Kidney tubule cell (primary cell): ENCODE data around the gene MMP24.
A peak's percentile ranks its signal among the peaks of the same experiment; 100 is the strongest.
"Not testable (repeated sequence)": the region's sequence is repeated elsewhere in the genome, so short reads cannot be mapped to it uniquely, and the experiment has no call there.

Experiments
- DNase-seq: peaks from one replicate; pipeline ENCODE4 v3.0.0-alpha.2; 2018; ENCODE audit warnings: low spot score

Gene MMP24

DNA sequence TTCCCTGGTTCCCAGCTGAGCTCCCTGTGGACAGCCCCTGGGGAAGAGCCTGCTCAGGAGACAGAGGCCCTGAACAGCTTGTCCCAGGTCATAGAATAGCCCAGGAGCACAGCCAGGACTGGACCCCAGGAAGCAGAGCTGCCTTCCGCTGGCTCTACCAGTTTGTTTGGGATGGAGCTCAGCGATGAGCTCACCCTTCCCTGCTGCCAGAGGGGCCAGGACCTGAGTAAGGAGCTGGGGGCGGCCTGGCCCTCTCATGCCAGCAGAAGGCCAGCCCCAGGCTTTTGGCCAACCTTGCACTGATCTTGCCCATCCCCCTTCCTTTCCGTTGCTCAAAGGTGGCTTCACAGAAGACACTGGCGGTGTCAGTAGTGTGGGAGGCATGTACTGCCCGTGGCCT, 33.9 kb downstream of the MMP24 start:
- no peak for DNase-seq

DNA sequence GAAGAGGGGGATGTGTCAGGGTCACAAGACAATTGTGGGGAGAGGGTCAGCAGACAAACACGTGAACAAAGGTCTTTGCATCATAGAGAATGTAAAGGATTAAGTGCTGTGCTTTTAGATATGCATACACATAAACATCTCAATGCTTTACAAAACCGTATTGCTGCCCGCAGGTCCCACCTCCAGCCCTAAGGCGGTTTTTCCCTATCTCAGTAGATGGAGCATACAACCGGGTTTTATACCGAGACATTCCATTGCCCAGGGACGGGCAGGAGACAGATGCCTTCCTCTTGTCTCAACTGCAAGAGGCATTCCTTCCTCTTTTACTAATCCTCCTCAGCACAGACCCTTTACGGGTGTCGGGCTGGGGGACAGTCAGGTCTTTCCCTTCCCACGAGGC, 35.8 kb downstream of the MMP24 start:
- not testable (repeated sequence) for DNase-seq

DNA sequence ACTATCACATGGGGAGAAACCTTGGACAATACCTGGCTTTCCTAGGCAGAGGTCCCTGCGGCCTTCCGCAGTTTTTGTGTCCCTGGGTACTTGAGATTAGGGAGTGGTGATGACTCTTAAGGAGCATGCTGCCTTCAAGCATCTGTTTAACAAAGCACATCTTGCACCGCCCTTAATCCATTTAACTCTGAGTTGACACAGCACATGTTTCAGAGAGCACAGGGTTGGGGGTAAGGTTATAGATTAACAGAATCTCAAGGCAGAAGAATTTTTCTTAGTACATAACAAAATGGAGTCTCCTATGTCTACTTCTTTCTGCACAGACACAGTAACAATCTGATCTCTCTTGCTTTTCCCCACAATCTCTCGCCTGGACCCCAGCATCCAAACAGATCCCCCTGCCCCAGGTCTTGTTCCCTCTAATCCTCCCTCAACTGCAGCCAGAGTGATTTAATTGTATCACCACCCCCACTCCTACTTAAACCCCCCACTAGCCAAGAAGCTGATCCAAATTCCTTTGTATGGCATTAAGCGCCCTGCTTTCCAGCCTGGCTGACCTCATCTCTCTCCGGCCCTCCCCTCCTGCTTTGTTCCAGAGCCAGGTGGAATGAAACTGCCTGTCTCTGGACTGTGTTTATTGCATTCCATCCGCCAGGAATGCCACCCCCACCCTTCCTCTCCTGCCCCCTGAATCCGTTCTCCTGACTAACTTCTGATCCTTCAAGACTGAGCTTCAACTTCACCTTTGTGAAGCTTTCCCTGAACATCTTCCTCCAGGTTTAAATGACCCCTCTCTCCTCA, 36.4 kb downstream of the MMP24 start:
- peak; percentile 98 for DNase-seq

- DNase-seq, result peak; percentile 95
Observed at GRCh38 chr20:35263532-35264341, 37.2 kb downstream of the MMP24 start.

DNA sequence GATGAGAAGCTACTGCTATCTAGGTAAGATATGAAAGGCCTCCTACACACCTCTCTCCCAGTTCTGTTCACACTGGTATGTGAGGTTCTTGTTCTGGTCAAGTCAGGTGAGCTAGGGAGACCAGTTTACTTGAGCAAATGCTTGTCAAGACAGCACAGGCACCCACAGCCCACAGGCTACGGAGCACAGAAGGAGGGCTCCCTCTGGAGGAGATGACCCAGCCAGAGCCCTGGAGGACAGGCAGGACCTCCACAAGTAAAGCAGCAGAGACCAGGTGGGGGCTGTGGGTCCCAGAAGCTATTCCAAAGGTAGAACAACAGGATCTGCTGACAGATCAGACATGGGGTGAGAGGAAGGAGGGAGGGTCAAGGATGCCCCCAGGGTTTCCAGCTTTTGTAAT, 38.3 kb downstream of the MMP24 start:
- peak; percentile 83 for DNase-seq

- DNase-seq, result no peak
Observed at GRCh38 chr20:35267092-35267491, 40.6 kb downstream of the MMP24 start.

GRCh38 chr20:35269055-35269781, 42.7 kb downstream of the MMP24 start:
- peak; percentile 75 for DNase-seq

DNA sequence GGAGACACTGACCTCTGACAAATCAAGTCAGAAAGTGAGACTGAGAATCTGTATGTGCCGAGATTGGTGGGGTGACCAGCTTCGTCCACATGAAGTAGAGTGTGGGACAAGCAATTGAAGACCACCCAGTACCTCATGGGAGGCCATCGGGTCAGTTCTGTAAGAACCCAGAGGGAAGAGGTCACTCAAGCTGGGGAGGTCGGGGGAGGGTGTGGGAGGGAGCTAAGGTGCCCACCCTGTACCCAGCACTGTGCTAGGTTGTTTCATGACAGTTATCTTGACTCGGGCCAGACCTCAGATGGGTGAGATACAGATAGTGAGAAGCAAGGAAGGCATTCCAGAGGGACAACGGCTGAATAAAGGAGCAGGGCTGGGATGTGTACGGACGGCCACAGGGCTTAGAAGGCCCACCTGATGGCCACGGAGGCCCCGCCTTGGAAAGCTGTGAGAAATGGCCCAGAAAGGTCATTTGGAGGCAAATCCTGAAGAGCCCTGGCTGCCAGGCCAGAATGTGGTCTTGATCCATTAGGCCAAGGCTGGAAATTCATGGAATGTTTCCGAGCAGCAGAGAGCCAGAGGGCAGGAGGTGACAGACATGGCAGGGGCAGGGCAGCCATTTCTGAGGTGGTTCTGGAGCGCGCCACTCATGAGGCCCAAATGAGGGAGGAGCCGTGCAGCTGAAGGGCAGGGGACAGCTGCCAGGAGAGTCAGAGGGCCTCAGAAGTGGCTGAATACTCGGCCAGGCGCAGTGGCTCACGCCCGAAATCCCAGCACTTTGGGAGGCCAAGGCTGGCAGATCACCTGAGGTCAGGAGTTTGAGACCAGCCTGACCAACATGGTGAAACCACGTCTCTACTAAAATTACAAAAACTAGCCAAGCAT, 43.8 kb downstream of the MMP24 start:
- no peak for DNase-seq

GRCh38 chr20:35271073-35271882, 44.8 kb downstream of the MMP24 start:
- DNase-seq, result peak; percentile 67

DNA sequence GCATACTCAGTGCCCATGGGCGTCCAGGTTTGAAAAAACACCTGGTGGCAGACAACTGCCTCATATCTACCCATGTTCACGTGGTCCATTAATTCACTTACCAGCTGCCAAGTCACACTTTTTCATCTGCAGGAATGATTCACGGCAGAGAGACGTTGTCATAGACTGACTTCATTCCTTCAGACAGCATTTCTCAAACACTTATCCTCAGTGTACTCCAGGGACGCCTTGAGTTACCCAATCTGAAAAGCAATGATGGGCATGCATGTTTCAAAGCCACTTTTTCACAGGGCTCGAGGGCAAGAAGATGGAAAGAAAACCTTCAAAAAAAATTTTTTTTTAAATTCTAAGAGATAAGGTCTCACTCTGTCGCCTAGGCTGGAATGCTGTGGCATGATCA, 45.4 kb downstream of the MMP24 start:
- DNase-seq, result peak; percentile 84

- DNase-seq, result no peak
Observed at GRCh38 chr20:35273449-35274171, 47.1 kb downstream of the MMP24 start.

- no peak for DNase-seq
Observed at GRCh38 chr20:35274172-35275092, 47.9 kb downstream of the MMP24 start.

- no peak for DNase-seq
Observed at GRCh38 chr20:35275741-35276251, 49.3 kb downstream of the MMP24 start.

DNA sequence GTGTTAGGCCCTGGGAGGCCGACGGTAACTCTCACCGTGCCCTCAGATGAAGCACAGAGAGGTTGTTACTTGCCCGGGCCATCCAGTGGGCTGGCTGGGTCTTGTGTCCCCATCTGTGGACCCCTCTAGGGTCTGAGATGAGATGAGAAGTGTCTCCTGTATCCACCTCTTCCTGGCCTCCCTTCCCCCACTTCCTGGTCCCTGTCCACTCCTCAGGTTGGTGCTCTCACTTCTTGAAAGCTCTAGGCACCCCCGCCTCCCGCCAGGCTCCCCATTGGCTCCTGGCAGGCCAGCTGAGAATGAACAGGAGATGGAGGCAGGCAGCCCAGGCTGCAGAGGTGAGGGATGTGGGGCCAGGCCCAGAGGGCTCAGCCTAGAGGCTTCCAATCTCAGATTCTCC, 49.9 kb downstream of the MMP24 start:
- DNase-seq, result peak; percentile 47

DNA sequence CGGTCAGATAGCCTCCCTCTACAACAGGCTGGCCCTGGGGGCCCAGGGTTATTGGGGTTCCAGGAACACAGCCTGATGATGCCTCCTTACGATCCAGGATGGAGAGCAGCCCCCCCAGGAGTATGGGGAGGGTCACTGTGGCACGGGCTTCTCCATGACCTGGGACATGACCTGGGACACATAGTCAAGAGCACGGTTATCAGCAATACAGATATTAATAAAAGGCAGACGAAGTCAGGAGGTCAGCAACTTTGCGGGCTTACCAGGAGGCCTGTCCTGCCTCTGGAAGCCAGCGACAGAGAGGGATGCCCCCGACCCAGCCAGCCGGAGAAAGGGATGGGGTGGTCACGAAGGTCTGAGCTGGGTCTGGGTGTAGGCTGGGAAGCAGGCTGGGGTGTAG, 50.6 kb downstream of the MMP24 start:
- no peak for DNase-seq

- peak; percentile 92 for DNase-seq
Observed at GRCh38 chr20:35277531-35278395, 51.3 kb downstream of the MMP24 start, which contains the start of gene MMP24OS. Gene MMP24OS (minus strand): TSS chr20:35278122. CDS start chr20:35277929, 193 bp downstream.

GRCh38 chr20:35279040-35279439, 52.5 kb downstream of the MMP24 start:
- DNase-seq, result peak; percentile 82
